NCI-H1694 (cell line): ENCODE data around the gene NKAIN4.
"Not testable (repeated sequence)": the region's sequence is repeated elsewhere in the genome, so short reads cannot be mapped to it uniquely, and the experiment has no call there.

Experiments
- DNase-seq: peaks from one replicate; lab custom pipeline; 2025; lab: John Stamatoyannopoulos, UW

NKAIN4 gene

GRCh38 chr20:63236116-63236837, 18.0 kb downstream of the NKAIN4 start:
- no peak for DNase-seq

GRCh38 chr20:63235399-63235983, 18.8 kb downstream of the NKAIN4 start, which contains the start of gene BIRC7:
BIRC7 (plus strand) TSS chr20:63235905; CDS start chr20:63236097, 192 bp downstream.
- DNase-seq: no peak

- DNase-seq: no peak
Measured at GRCh38 chr20:63234693-63235398, 19.4 kb downstream of the NKAIN4 start.

- no peak for DNase-seq
Measured at GRCh38 chr20:63233924-63234323, 20.3 kb downstream of the NKAIN4 start.

GRCh38 chr20:63233061-63233344, 21.3 kb downstream of the NKAIN4 start:
- no peak for DNase-seq

GRCh38 chr20:63232235-63233060, 21.8 kb downstream of the NKAIN4 start:
- no peak for DNase-seq

- no peak for DNase-seq
Measured at GRCh38 chr20:63230800-63231268, 23.4 kb downstream of the NKAIN4 start.

GRCh38 chr20:63228806-63229205, 25.5 kb downstream of the NKAIN4 start:
- DNase-seq: no peak

GRCh38 chr20:63227260-63227659, 27.0 kb downstream of the NKAIN4 start:
- DNase-seq: no peak

GRCh38 chr20:63226042-63226943, 28.0 kb downstream of the NKAIN4 start:
- no peak for DNase-seq

- DNase-seq: no peak
Measured at GRCh38 chr20:63225082-63225454, 29.2 kb downstream of the NKAIN4 start.

GRCh38 chr20:63224412-63225081, 29.7 kb downstream of the NKAIN4 start:
- DNase-seq: no peak

- DNase-seq: no peak
Measured at GRCh38 chr20:63223826-63224207, 30.4 kb downstream of the NKAIN4 start.

GRCh38 chr20:63223121-63223825, 31.0 kb downstream of the NKAIN4 start:
- no peak for DNase-seq

- DNase-seq: no peak
Measured at GRCh38 chr20:63222541-63222940, 31.7 kb downstream of the NKAIN4 start.

- DNase-seq: not testable (repeated sequence)
Measured at GRCh38 chr20:63221400-63222053, 32.7 kb downstream of the NKAIN4 start.

GRCh38 chr20:63220696-63221399, 33.4 kb downstream of the NKAIN4 start:
- DNase-seq: no peak

- no peak for DNase-seq
Measured at GRCh38 chr20:63219866-63220521, 34.3 kb downstream of the NKAIN4 start.
